ENCODE data around the gene MOXD1.

- TF ChIP-seq CTCF (IDR thresholded peaks at IDR 0.05) = no peak
- TF ChIP-seq EP300 (IDR thresholded peaks at IDR 0.05) = no peak
Measured at GRCh38 chr6:132252113-132252512, 149.2 kb downstream of the MOXD1 start.

All from stomach (tissue), 4 donors.